OCI-LY3 (cell line): Measurements from ENCODE around the gene ACTRT2.

Source experiments
- EZH2phosphoT487 ChIP-seq: fragments of 200-600 bp; shearing (Covaris generic); IDR thresholded peaks from 2 replicates; pipeline ENCODE4 v1.6.1; 2018; ENCODE audit warnings: antibody characterized with exemption, mixed run types, low read depth
- TF ChIP-seq, protein P1 (sequence below): fragments of 200-600, 300-600 bp; sonication (generic); IDR thresholded peaks from 2 replicates; pipeline ENCODE4 v1.5.1; 2014; ENCODE audit warnings: antibody characterized with exemption, low read length, low read depth

DNA sequence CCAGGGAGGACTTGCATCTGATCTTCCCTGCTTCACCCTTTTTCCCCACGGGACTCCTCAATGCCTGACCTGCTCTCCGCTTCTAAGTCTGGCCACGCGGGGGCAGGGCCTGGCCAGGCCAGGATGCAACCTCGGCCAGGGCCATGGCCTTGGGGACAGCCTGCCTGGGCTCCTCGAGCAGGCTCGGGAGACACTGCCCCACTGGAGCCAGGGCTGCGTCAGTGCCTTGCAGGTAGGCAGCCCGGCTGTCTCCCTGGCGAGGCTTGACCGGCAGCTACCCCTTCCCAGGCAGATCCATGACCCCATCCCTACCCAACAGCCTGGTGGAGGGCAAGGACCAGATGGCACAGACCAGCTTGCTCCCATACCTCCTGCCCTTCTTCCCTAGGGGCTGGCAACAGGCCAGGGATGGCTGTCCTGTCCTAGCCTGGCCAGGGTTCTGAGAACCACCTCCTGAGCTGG lies 45.0 kb downstream of the ACTRT2 start:
- TF ChIP-seq, protein P1, sequence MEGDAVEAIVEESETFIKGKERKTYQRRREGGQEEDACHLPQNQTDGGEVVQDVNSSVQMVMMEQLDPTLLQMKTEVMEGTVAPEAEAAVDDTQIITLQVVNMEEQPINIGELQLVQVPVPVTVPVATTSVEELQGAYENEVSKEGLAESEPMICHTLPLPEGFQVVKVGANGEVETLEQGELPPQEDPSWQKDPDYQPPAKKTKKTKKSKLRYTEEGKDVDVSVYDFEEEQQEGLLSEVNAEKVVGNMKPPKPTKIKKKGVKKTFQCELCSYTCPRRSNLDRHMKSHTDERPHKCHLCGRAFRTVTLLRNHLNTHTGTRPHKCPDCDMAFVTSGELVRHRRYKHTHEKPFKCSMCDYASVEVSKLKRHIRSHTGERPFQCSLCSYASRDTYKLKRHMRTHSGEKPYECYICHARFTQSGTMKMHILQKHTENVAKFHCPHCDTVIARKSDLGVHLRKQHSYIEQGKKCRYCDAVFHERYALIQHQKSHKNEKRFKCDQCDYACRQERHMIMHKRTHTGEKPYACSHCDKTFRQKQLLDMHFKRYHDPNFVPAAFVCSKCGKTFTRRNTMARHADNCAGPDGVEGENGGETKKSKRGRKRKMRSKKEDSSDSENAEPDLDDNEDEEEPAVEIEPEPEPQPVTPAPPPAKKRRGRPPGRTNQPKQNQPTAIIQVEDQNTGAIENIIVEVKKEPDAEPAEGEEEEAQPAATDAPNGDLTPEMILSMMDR: no peak
- TF ChIP-seq EZH2phosphoT487: no peak
